ENCODE data around the gene MRPL58.
"Not testable (repeated sequence)": the region's sequence is repeated elsewhere in the genome, so short reads cannot be mapped to it uniquely, and the experiment has no call there.

The MRPL58 gene

DNA sequence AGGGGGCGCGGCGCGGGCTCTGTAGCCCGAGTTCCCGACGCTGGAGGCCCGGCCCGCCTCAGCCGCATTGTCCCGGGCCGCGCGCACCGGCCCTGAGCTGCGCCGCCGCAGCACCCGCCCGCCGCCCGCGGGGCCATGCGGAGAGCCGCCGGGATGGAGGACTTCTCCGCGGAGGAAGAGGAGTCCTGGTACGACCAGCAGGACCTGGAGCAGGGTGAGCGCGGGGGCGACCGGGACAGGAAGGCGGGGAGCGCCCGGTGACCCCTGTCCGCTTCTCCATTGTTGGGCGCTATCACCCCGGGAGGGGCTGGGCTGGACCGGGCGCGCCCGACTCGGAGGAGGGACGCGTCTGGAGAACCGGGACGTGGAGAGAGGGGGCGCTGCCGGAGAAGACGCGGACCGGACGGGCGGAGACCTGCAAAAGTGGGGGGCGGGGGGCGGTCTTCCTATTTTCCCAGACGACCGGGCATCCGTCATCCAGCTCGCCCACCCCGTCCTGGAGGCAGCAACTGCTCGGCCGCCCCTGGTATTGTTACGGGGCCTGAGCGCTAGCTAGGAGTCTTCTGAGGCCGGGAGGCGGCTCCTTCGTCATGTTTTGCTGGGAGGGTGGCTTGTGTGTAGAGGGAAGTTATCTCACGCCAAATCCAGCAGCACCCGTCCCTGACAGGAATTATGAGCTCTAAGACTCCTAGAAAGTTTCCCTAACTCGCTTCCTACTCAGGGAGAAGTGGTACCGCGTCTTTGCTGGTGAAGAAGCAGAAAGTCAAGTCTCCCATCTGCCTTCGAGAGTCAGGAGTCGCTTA lies 24.4 kb upstream of the MRPL58 start:
- peak; percentile 46 for DNase-seq

- DNase-seq = no peak
These were observed 21.8 kb upstream of the MRPL58 start for GRCh38 chr17:74990581-74991105.

DNA sequence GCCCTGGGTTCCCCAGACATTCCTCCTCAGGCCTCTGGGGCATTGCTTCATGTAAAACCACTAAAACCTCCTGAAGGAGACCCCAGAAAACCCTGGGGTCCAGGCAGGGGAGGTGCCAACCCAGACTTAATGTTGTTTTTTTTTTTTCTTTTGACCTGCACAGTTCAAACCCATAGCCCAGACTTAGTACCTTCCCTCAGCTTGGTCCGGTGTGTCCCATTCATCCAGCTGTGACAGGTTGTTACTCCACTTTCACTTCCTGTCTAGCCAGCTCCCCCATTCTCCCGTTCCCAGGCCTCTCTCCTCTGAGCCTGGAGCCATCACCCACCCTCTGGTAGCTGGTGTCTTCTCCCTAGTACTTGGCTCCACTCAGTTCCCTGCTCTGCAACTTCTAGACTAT lies 20.2 kb upstream of the MRPL58 start:
- DNase-seq = no peak

DNA sequence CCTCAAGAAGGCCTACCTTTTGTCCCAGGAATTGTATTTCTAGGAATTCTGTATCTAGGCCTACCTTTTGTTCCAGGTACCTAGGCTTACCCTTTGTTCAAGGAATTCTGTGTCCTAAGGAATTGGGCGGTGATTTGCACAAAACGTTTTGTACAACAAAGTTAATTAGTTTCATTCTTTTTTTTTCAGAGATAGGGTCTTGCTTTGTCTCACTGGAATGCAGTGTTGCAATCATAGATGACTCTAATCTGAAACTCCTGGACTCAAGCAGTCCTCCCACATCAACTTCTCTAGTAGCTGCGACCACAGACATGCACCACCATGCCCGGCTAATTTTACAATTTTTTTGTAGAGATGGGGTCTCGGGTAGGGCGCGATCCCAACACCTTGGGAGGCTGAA lies 18.0 kb upstream of the MRPL58 start:
- no peak for DNase-seq

DNA sequence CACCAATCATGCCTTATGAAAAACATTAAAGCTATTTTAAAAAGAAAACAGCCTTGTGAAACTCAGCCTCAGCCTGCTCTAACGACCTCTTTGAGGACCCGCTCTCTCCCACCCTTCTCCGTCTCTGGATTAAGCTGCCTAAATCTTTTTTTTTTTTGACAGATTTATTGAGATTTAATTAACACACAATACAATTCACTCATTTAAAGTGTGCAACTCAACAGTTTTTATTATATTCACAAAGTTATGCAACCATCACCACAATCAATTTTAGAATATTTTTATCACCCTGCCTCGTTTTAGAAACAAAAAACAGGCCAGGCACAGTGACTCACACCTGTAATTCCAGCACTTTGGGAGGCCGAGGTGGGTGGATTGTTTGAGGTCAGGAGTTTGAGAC lies 16.6 kb upstream of the MRPL58 start:
- no peak for DNase-seq

DNA sequence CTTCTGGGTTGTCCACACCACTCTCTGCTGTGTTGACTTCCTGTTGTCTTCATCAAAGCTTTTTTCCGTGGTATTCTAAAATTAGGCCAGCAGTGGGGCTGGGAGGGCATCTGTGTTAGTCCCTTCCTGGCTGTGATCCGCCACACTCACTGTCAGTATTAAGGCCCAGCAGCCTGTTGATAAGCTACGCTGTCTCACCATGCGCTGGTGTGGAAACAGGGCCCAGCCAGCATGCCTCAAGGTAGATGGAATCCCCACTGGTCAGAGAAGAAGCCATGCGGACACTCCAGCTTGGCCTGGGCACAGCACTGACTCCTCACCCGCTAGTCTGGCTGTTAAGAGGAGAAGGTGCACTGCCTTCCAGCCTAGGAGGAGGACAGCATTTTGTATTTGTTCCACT lies 13.7 kb upstream of the MRPL58 start:
- DNase-seq = no peak

GRCh38 chr17:74999523-74999922 lies 12.9 kb upstream of the MRPL58 start:
- no peak for DNase-seq

DNA sequence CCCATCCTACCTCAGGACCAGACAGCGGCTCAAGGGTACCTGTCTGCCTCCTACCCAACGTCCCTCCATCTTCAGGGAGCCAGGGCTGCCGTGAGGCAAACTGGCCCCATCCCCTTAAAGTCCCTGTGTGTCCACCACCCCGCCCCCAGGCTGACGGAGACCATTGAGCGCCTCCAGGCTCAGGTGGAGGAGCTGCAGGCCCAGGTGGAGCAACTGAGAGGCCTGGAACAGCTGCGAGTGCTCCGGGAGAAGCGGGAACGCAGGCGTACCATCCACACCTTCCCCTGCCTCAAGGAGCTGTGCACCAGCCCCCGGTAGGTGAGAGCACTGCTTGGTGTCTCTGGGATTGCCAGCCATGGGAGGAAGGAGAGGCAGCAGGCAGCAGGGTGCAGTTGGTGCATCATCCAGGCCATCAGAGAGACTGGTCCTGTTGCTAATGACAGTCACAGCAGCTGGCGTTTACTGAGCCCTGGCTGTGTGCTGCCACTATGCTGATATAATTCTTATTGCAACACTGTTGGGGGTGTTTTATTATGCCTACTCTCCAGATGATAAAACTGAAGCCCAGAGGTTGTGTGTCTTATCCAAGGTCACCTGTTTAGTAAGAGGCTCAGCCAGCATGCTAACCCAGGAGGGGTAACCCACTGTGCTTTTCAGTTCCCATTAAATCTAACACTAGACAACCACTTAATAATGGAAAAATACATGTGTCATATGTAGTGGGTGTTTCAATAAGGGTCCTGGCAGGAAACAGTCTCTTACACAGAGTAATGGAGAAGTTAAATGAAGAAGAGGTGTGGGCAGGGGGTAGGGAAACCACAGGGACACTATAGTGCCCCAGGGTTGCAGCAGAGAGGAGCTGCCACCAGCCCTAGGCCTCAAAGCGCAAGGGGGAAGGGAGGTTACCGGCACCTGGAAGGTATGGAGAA lies 10.3 kb upstream of the MRPL58 start:
- no peak for DNase-seq

- DNase-seq = no peak
These were observed 9.2 kb upstream of the MRPL58 start for GRCh38 chr17:75003070-75003956.

DNA sequence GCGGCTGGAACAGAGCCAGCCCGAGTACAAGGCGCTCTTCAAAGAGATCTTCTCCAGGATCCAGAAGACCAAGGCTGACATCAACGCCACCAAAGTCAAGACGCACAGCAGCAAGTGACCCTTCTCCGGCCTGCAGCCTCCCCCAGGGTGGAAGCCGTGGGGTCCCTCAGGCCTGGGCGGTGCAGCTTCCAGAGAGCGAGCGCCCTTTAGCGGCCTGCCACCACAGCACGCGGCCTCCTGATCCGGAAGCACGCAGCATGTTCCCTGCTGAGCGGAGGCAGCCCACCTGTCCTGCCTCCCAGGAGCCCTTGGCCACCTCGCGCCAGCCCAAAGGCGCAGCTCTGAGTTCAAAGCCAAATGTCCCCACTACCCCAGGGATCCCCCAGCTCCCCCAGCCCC lies 8.5 kb upstream of the MRPL58 start:
- no peak for DNase-seq

DNA sequence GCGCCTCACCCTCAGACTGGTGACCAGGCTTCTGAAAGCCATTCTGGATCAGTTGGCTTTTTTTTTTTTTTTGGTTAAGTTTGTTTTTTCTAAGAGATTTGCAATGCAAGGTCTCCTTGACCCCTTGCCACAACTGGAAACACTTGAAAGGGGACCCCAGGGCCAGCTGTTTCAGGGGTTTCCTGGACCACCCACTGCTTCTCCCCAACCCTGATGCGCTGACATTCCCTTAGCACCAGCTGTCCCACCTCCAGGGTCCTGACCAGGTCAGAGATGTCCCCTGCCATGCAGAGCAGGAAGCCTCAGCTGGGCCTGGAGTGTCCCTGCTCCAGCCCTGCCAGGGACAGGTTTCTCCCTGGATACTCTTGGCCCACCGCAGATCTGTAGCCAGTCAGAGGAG lies 8.1 kb upstream of the MRPL58 start:
- DNase-seq = no peak

- no peak for DNase-seq
These were observed 7.2 kb upstream of the MRPL58 start for GRCh38 chr17:75005291-75005690.

GRCh38 chr17:75006084-75006483 lies 6.4 kb upstream of the MRPL58 start:
- DNase-seq = not testable (repeated sequence)

GRCh38 chr17:75006653-75007052 lies 5.8 kb upstream of the MRPL58 start:
- DNase-seq = peak; percentile 19

- DNase-seq = peak; percentile 81
These were observed 4.1 kb upstream of the MRPL58 start for GRCh38 chr17:75008373-75008772.

DNA sequence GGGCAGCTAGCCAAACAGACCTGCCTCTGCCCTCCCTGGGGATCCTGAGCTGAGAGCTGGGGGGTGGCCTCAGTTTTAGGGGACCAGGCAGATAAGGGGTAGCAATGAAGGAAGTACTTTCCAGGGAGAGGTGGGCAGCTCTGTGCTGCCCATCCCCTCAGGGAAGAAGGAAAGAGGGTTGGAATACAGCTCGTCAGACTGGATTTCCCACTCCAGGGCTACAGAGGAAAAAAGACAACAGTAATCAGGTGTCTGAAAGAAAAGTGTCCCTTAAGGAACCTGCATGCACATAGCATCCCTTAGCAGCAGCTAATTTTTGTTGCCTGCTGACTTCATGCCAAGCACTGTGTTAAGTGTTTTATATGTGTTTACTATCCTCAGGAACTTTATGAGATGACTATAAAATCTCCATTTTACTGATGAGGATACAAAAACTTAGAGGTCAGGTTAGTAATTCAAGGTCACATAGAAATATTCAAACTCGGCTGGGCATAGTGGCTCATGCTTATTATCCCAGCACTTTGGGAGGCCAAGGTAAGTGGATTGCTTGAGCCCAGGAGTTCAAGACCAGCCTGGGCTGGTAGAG lies 3.2 kb upstream of the MRPL58 start:
- no peak for DNase-seq

GRCh38 chr17:75010683-75011400 lies 1.6 kb upstream of the MRPL58 start:
- peak; percentile 89 for DNase-seq

DNA sequence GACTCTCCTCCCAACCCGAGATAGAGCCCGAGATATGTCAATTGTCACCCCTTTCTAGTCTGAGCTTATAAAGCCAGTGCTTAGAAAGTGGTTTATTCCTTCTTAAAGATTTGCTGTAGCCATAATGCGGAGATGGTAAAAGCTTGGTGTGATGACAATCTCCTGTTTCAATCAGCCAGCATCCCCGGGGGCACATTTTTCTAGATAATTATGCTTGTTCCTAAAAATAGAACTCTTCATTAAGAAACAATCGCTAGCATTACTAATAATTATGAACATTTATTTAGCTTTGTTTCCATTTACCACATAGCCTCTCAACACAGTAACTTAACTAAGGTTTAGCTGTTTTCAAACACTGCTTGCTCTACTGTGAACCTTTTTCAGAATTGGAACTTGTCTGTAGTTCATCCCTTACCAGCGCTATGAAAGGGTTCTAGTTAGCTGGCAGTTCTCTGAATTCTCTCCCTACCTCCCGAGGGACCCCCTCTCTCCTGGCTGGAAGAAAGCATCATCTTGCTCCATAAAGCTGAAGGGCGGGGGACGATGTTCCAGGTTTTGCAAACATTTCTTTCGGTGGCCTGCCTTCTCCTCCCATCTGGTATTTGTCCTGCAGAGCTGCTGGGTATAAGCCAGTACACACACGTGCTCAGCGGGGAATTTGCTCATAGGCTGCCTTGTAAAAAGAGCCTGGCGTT lies 922 bp upstream of the MRPL58 start:
- DNase-seq = peak; percentile 67

DNA sequence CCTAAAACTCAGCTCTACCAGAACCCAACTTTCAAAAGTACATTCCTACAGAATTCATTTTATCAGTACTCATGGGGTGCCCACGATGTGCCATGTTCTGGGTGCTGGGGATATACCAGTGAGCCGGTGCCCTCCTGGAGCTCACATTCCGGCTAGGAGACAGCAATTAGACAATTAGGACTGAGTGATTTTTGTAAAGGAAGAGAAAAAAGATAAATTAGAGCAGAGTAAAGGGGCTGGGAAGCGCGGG lies 449 bp upstream of the MRPL58 start:
- no peak for DNase-seq

- peak; percentile 38 for DNase-seq
These were observed 656 bp downstream of the MRPL58 start for GRCh38 chr17:75013092-75013559.

- DNase-seq = no peak
These were observed 6.7 kb downstream of the MRPL58 start for GRCh38 chr17:75019146-75019545.
